Kidney epithelial cell (primary cell): ENCODE data around the gene PANK4. TPM values are rescaled to one million over a fixed set of nuclear protein-coding genes. Genes with fewer than 3 reads are reported as not detected.

Source experiments
- DNase-seq: peaks from one replicate; pipeline ENCODE4 v3.0.0-alpha.2; 2010; ENCODE audit warnings: low read depth
- H3K27me3 ChIP-seq: 2 replicates; pipeline ENCODE4 v1.6.0; 2011; ENCODE audit warnings: low read length; ENCODE audit not compliant: control insufficient read depth, insufficient read depth
- H3K36me3 ChIP-seq: 2 replicates; pipeline ENCODE4 v1.5.1; 2011; ENCODE audit warnings: low read length; ENCODE audit not compliant: control insufficient read depth, insufficient read depth
- H3K4me3 ChIP-seq: 2 replicates; pipeline ENCODE4 v1.5.1; 2011; ENCODE audit warnings: low read depth, mild to moderate bottlenecking, control low read depth, low read length
- total RNA-seq: library from RNA; depleted of rRNA; stranded (reverse); fragments of >200 nt; gene quantifications from 2 replicates; pipeline ENCODE4 v1.2.3, GENCODE V29; 2015
- TF ChIP-seq, protein P1 (sequence below): IDR thresholded peaks from 2 replicates; pipeline ENCODE4 v1.5.1; 2011; ENCODE audit warnings: mild to moderate bottlenecking, moderate library complexity, low read length, control low read depth, inconsistent platforms; ENCODE audit not compliant: insufficient read depth, poor library complexity, severe bottlenecking

PANK4 gene
- total RNA-seq, 1 donor from 2014 or later, result 28.9 TPM

- TF ChIP-seq, protein P1, sequence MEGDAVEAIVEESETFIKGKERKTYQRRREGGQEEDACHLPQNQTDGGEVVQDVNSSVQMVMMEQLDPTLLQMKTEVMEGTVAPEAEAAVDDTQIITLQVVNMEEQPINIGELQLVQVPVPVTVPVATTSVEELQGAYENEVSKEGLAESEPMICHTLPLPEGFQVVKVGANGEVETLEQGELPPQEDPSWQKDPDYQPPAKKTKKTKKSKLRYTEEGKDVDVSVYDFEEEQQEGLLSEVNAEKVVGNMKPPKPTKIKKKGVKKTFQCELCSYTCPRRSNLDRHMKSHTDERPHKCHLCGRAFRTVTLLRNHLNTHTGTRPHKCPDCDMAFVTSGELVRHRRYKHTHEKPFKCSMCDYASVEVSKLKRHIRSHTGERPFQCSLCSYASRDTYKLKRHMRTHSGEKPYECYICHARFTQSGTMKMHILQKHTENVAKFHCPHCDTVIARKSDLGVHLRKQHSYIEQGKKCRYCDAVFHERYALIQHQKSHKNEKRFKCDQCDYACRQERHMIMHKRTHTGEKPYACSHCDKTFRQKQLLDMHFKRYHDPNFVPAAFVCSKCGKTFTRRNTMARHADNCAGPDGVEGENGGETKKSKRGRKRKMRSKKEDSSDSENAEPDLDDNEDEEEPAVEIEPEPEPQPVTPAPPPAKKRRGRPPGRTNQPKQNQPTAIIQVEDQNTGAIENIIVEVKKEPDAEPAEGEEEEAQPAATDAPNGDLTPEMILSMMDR, result no peak
- Histone ChIP-seq H3K4me3 (no peak overlapping the region), H3K27me3 (peaks cover 19% of the 10 kb centered on the region), H3K36me3 (no peaks in the 10 kb centered on the region)
- DNase-seq, result peak; percentile 45
These were observed 8.5 kb upstream of the PANK4 start for GRCh38 chr1:2534687-2535441.

DNA sequence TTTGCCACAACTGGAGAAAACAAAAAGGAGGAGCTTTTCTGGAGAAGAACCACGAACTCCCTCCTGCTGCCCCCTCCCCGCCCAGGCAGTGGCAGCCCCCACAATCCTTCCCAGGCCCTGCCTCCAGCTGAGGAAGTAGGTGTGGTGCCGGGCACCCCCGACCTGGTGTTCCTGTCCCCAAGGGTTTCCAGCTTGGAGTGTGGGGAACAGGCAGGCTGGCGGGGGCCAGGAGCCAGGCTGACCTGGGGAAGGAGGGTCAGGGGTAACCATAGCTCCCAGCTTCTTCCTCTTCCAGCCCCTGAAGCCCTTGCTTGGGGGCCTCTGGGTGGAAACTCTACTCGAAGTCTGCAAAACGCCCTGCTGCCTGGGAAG, 7.9 kb upstream of the PANK4 start:
- H3K27me3 ChIP-seq, result peaks cover 23% of the 10 kb centered on the region
- H3K36me3 ChIP-seq, result no peaks in the 10 kb centered on the region
- no peak for DNase-seq
- TF ChIP-seq, protein P1, result no peak
- no peak overlapping the region for H3K4me3 ChIP-seq

- Histone ChIP-seq H3K27me3 (peaks cover 30% of the 10 kb centered on the region), H3K36me3 (no peaks in the 10 kb centered on the region), H3K4me3 (no peak overlapping the region)
- no peak for DNase-seq
- TF ChIP-seq, protein P1, result no peak
These were observed 7.0 kb upstream of the PANK4 start for GRCh38 chr1:2533365-2533764.

- TF ChIP-seq, protein P1, result no peak
- Histone ChIP-seq H3K27me3 (peaks cover 30% of the 10 kb centered on the region), H3K36me3 (no peaks in the 10 kb centered on the region), H3K4me3 (no peak overlapping the region)
- no peak for DNase-seq
These were observed 6.2 kb upstream of the PANK4 start for GRCh38 chr1:2532485-2533160.

DNA sequence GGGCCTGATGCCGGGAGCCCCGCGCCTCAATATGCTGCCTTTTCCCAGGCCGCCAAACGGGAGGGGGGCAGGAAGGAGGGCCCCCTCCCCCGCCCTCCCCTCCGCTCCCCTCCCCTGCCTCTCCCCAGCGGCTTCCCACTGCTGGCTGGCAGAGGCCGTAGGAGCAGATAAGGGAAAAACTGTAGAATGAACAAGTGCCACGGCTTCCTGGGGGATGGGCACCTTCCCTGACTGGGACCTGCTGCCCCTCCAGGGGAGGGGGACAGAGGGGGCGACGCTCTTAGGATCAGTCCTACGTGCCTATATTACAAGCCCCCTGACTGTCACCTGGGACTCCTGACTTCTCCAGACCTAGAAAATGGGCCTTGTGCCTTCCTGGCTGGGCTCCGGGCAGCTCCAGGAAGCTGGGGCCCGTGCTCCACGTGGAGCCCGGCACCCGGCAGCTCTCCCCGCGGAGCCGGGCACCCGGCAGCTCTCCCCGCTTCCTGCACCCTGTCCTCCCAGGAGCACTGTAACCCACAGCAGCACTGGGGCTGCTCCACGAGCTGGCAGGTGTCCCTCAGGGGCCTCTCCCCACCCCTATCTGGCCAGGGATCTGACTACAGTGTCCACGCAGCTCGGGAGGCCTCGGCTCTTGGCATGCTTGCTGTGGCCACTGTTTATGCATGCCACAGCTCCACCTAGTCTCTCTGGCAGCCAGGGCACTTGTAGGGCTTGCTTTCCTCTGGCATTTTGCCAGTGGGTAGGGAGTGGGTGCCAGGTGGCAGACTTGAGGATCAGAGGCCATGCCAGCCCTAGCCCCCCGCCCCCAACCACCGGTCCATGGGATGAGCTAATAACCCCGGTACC, 4.3 kb upstream of the PANK4 start:
- Histone ChIP-seq H3K27me3 (peaks cover 30% of the 10 kb centered on the region), H3K4me3 (no peak overlapping the region), H3K36me3 (no peaks in the 10 kb centered on the region)
- TF ChIP-seq, protein P1, result peak; percentile 7
- no peak for DNase-seq
